Stimulated activated CD8-positive, alpha-beta memory T cell treated with anti-CD3 and anti-CD28 coated beads, Interleukin-15, amount 100 ng/mL, for 24 hours (primary cell): ENCODE data around the gene TMEM50B.
"Not testable (repeated sequence)": the region's sequence is repeated elsewhere in the genome, so short reads cannot be mapped to it uniquely, and the experiment has no call there.

Experiments used
- DNase-seq: peaks from one replicate; pipeline ENCODE4 v3.0.0-alpha.2; 2020; ENCODE audit warnings: low read depth

TMEM50B gene

DNA sequence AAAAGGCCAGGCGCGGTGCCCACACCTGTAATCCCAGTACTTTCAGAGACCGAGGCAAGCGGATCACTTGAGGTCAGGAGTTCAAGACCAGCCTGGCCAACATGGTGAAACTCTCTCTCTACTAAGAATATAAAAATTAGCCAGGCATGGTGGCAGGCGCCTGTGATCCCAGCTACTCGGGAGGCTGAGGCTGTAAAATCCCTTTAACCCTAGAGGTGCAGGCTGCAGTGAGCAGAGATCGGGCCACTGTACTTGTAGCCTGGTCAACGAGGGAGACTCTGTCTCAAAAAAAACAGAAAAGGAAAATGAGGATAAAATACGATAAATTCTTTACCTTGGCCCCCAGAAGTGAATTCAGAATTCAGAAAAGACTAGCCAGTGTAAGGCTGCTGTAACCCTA is 1.6 kb downstream of the TMEM50B start:
- DNase-seq, result no peak

- no peak for DNase-seq
Measured at GRCh38 chr21:33477066-33477465, 2.7 kb downstream of the TMEM50B start.

GRCh38 chr21:33473344-33473743 is 6.4 kb downstream of the TMEM50B start:
- no peak for DNase-seq

GRCh38 chr21:33470701-33471100 is 9.1 kb downstream of the TMEM50B start:
- DNase-seq, result no peak

GRCh38 chr21:33469183-33469582 is 10.6 kb downstream of the TMEM50B start:
- not testable (repeated sequence) for DNase-seq

- no peak for DNase-seq
Measured at GRCh38 chr21:33461538-33462250, 18.1 kb downstream of the TMEM50B start.

GRCh38 chr21:33458861-33459260 is 20.9 kb downstream of the TMEM50B start:
- no peak for DNase-seq

GRCh38 chr21:33455686-33456446 is 23.9 kb downstream of the TMEM50B start:
- no peak for DNase-seq

- DNase-seq, result no peak
Measured at GRCh38 chr21:33452362-33452761, 27.4 kb downstream of the TMEM50B start.

DNA sequence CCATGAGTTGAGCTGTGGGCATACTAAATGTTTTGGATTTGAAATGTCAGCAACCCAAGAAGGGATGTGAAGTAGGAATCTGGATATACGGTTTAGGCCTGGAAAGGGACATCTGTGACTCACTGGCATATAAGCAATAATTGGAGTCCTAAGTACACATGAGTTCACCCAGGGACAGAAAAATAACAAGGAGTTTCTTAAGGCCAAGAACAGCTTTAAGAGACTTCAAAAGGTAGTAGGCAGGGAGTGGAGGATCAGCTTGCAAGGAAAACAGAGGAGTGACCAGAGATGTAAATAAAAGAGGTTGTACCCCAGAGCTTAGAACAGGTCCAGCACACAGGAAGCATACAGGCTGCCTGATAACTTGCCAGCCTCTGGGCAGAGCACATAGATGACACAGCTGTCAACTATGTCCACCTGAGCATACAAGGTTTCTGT is 28.1 kb downstream of the TMEM50B start:
- no peak for DNase-seq

- no peak for DNase-seq
Measured at GRCh38 chr21:33449616-33450015, 30.2 kb downstream of the TMEM50B start.

DNA sequence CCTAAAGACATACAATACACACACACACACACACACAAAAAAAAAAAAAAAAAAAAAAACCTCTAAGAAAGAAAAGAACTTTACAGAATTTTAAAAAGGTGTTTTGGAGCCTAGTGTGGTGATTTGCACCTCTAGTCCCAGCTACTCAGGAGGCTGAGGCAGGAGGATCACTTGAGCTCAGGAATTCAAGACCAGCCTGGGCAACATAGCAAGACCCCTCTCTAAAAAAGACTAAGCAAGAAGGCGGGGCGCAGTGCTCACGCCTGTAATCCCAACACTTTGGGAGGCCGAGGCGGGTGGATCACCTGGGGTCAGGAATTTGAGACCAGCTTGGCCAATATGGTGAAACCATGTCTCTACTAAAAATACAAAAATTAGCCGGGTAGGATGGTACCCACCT is 33.2 kb downstream of the TMEM50B start:
- not testable (repeated sequence) for DNase-seq

- no peak for DNase-seq
Measured at GRCh38 chr21:33444499-33444898, 35.3 kb downstream of the TMEM50B start.

GRCh38 chr21:33443194-33443593 is 36.6 kb downstream of the TMEM50B start:
- DNase-seq, result no peak

DNA sequence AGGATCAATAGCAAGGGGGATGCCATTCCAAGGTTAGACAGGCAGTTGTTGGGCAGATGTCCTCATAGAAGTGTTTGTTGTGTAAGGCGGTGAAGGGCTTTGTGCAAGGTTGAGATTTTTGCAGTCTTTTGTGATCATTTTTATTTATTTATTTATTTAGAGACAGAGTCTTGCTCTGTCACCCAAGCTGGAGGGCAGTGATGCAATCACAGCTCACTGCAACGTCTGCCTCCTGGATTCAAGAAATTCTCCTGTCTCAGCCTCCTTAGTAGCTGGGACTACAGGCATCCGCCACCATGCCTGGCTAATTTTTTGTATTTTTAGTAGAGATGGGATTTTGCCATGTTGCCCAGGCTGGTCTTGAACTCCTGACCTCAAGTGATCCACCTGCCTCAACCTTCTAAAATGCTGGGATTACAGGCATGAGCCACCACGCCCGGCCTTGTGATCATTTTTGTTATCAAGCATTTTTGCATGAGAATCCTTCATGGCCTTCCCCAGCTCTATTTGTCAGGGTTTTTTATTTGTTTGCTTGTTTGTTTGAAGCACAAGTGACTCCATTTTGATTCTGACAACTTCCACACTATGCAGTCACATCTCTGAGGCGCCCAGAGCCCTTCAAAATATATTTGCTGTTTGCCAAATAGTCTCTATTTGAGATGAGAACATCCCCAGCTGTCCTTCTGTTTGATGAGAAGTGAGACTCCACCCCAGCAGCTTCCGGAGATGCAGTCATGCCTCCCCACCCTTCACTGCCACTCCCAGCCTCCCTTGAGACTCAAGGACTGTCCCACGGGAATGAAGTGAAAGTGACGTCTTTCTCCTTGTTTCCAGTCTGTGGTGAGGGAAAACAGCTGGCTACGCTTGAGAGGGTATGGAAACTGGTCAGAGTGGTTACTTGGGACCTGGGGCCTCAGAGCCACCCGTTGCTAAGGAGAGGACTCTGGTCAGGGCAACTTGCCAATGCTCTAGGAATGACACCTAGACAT is 38.0 kb downstream of the TMEM50B start:
- DNase-seq, result no peak

DNA sequence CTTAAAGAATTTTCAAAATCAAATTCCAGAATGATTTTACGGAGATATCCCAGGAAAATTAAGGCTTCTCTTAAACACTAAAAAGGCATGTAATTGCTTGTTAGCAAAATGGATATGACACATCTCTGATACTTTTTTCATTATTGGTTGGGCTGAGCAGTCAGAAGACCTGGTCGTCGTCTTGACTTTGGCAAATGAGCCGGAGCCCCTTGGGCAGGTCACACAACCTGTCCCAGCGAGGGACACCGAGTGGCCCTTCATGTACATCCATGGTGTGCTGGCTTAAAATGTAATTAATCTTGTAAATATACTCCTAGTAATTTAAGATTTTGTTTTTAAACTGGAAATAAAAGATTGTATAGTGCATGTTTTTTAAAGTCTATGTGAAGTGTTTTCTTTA is 42.6 kb downstream of the TMEM50B start:
- no peak for DNase-seq

- no peak for DNase-seq
Measured at GRCh38 chr21:33434770-33435360, 44.9 kb downstream of the TMEM50B start.

GRCh38 chr21:33433425-33434114 is 46.2 kb downstream of the TMEM50B start:
- no peak for DNase-seq

GRCh38 chr21:33433001-33433400 is 46.8 kb downstream of the TMEM50B start:
- DNase-seq, result no peak

DNA sequence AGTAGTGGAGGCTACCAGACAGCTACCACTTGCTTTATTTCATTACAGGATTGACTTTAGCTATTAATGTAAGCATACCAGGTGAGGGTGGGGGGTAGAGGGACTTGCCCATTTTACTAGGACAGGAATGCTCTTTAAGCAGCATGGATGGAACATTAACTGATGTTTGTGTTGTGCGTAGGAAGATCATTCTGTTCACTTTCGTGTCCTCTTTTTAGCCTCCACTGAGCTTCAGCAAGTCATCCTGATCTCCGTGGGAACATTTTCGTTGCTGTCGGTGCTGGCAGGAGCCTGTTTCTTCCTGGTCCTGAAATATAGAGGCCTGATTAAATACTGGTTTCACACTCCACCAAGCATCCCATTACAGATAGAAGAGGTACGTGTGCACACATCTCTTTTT is 47.3 kb downstream of the TMEM50B start:
- no peak for DNase-seq

- no peak for DNase-seq
Measured at GRCh38 chr21:33430858-33431257, 48.9 kb downstream of the TMEM50B start.
